ENCODE results near the gene PACRG.

GRCh38 chr6:162751211-162751859, 23.6 kb downstream of the PACRG start:
- TF ChIP-seq POLR2AphosphoS5 (IDR thresholded peaks at IDR 0.05; ENCODE audit: low read depth, low read length) = no peak
- TF ChIP-seq POLR2A (IDR thresholded peaks at IDR 0.05; ENCODE audit: low read depth, low read length) = no peak

Measured in GM12892 (cell line).